Endothelial cell of umbilical vein (primary cell): ENCODE results near the gene DIP2B.

Experiments
- CTCF ChIP-seq, 2 donors: IDR thresholded peaks; 1 replicate in 1 of 2; 2 replicates in 1 of 2; pipeline ENCODE4 v1.5.1; 2011; ENCODE audit warnings: low read length in 2 of 2, mild to moderate bottlenecking in 2 of 2, moderate library complexity in 2 of 2, control low read depth in 1 of 2, inconsistent platforms in 1 of 2, low read depth in 1 of 2; ENCODE audit not compliant: insufficient read depth in 1 of 2; ENCODE audit errors: extremely low read depth in 1 of 2
- EZH2 ChIP-seq: IDR thresholded peaks from 2 replicates; pipeline ENCODE4 v1.6.1; 2012; ENCODE audit warnings: borderline replicate concordance, low read depth, mild to moderate bottlenecking, moderate library complexity, low read length, inconsistent platforms; ENCODE audit not compliant: severe bottlenecking
- FOS ChIP-seq: IDR thresholded peaks from 2 replicates; pipeline ENCODE4 v1.6.1; 2011; ENCODE audit warnings: mild to moderate bottlenecking, low read length, moderate library complexity, borderline replicate concordance; ENCODE audit not compliant: insufficient read depth
- GATA2 ChIP-seq: IDR thresholded peaks from 2 replicates; pipeline ENCODE4 v1.7.0; 2011; ENCODE audit warnings: low read depth, mild to moderate bottlenecking, moderate library complexity, mixed read lengths, low read length; ENCODE audit not compliant: insufficient read length, insufficient read depth
- JUN ChIP-seq: IDR thresholded peaks from 2 replicates; pipeline ENCODE4 v1.6.1; 2011; ENCODE audit warnings: borderline replicate concordance, low read depth; ENCODE audit not compliant: insufficient read length, insufficient read depth
- MAX ChIP-seq: IDR thresholded peaks from 2 replicates; pipeline ENCODE4 v1.6.1; 2011; ENCODE audit not compliant: insufficient read depth, insufficient read length
- POLR2A ChIP-seq: IDR thresholded peaks from 2 replicates; pipeline ENCODE4 v1.6.1; 2012; ENCODE audit warnings: low read depth, mild to moderate bottlenecking, control low read depth, low read length
- POLR2AphosphoS5 ChIP-seq: IDR thresholded peaks from 2 replicates; pipeline ENCODE4 v1.6.1; 2012; ENCODE audit warnings: low read depth, mild to moderate bottlenecking, control low read depth, low read length, moderate library complexity; ENCODE audit not compliant: insufficient read depth

- TF ChIP-seq CTCF (IDR thresholded peaks at IDR 0.05; ENCODE audit: extremely low read depth in 1 of 2, insufficient read depth in 1 of 2, low read depth in 1 of 2, low read length in 2 of 2) (no peak), MAX (no peak), POLR2AphosphoS5 (no peak), POLR2A (no peak), EZH2 (no peak), FOS (no peak), GATA2 (no peak), JUN (no peak)
Measured at GRCh38 chr12:50707396-50707795, 202.6 kb downstream of the DIP2B start.
